ENCODE data around the gene TMEM182. TPM values are rescaled to one million over a fixed set of nuclear protein-coding genes. Genes with fewer than 3 reads are reported as not detected.

The TMEM182 gene
- total and polyA plus RNA-seq, 2 donors (not counting 1 experiment from before 2014, with no cell fraction given): 2.8 to 2.9 TPM

GRCh38 chr2:102788885-102789260 is 27.0 kb downstream of the TMEM182 start:
- H3K9ac ChIP-seq (ENCODE audit: insufficient read depth, low read length): no peak overlapping the region
- no peak overlapping the region for H3K4me3 ChIP-seq (replicated peaks in 1 of 4; ENCODE audit: control extremely low read depth in 1 of 4, insufficient read depth in 1 of 4, low read depth in 3 of 4, low read length in 4 of 4)
- no peak overlapping the region for H2AFZ ChIP-seq (ENCODE audit: low read length)
- H3K4me2 ChIP-seq (ENCODE audit: extremely low read depth, insufficient read depth, low read length): no peak overlapping the region
- H3K27ac ChIP-seq (ENCODE audit: insufficient read depth, low read length): no peak overlapping the region
- H3K27me3 ChIP-seq (ENCODE audit: control insufficient read depth, insufficient read depth, low read length): no peaks in the 10 kb centered on the region
- no peak for DNase-seq (ENCODE audit: low read depth in 2 of 2)
- no peaks in the 10 kb centered on the region for H3K9me3 ChIP-seq (ENCODE audit: control insufficient read depth, insufficient read depth, low read depth, low read length)
- TF ChIP-seq, protein P1, sequence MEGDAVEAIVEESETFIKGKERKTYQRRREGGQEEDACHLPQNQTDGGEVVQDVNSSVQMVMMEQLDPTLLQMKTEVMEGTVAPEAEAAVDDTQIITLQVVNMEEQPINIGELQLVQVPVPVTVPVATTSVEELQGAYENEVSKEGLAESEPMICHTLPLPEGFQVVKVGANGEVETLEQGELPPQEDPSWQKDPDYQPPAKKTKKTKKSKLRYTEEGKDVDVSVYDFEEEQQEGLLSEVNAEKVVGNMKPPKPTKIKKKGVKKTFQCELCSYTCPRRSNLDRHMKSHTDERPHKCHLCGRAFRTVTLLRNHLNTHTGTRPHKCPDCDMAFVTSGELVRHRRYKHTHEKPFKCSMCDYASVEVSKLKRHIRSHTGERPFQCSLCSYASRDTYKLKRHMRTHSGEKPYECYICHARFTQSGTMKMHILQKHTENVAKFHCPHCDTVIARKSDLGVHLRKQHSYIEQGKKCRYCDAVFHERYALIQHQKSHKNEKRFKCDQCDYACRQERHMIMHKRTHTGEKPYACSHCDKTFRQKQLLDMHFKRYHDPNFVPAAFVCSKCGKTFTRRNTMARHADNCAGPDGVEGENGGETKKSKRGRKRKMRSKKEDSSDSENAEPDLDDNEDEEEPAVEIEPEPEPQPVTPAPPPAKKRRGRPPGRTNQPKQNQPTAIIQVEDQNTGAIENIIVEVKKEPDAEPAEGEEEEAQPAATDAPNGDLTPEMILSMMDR (conservative IDR thresholded peaks at IDR 0.05 in 1 of 2, IDR thresholded peaks at IDR 0.05 in 1 of 2; ENCODE audit: low read depth in 1 of 2, low read length in 2 of 2): no peak
- no peak for TF ChIP-seq EZH2 (IDR thresholded peaks at IDR 0.05; ENCODE audit: low read length, missing control alignments)
- no peaks in the 10 kb centered on the region for H3K4me1 ChIP-seq (ENCODE audit: control insufficient read depth, extremely low read depth, insufficient read depth, low read length)
- no peaks in the 10 kb centered on the region for H3K36me3 ChIP-seq (ENCODE audit: control insufficient read depth, insufficient read depth, low read length)
- no peaks in the 10 kb centered on the region for H3K79me2 ChIP-seq (ENCODE audit: control insufficient read depth, insufficient read depth, low read length)
- no peaks in the 10 kb centered on the region for H4K20me1 ChIP-seq (ENCODE audit: control insufficient read depth, extremely low read depth, insufficient read depth, low read length)

DNA sequence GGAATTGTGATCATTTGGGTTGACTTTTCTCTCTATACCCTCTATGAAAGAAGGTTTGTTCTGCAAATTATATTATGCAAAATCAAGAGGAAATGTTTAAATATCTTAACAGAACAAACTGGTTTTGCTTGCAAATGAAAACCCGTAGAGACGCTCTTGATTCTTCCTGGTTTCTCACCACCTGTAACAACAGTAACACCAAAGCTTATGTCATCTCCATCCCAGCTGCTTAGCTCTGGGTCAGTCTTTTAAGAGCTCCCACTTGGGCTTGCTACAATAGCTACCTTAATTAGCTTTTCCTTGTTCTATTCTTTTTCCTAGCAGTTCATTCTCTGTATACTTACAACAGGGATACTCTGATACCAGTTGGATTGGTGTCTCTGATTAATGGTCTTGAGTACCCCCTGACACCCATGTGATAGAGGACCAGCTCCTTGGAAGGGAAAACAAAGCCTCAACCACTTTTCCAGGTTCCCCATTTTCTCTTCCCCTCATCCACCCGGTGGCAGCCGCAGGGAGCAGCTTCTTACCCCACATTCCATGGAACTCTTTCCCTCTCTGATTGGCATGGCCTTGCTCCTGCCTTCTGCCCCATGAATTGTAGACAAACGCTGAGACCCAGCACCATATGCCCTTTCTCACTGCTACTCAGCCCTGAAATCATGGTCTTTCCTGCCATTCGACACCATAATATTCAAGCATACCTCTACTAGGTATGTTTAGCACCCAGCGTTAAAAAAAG is 27.7 kb downstream of the TMEM182 start:
- no peaks in the 10 kb centered on the region for H4K20me1 ChIP-seq (ENCODE audit: control insufficient read depth, extremely low read depth, insufficient read depth, low read length)
- no peak overlapping the region for H3K4me3 ChIP-seq (replicated peaks in 1 of 4; ENCODE audit: control extremely low read depth in 1 of 4, insufficient read depth in 1 of 4, low read depth in 3 of 4, low read length in 4 of 4)
- no peaks in the 10 kb centered on the region for H3K79me2 ChIP-seq (ENCODE audit: control insufficient read depth, insufficient read depth, low read length)
- H3K9ac ChIP-seq (ENCODE audit: insufficient read depth, low read length): no peak overlapping the region
- no peak overlapping the region for H3K4me2 ChIP-seq (ENCODE audit: extremely low read depth, insufficient read depth, low read length)
- H3K27me3 ChIP-seq (ENCODE audit: control insufficient read depth, insufficient read depth, low read length): no peaks in the 10 kb centered on the region
- no peaks in the 10 kb centered on the region for H3K9me3 ChIP-seq (ENCODE audit: control insufficient read depth, insufficient read depth, low read depth, low read length)
- H2AFZ ChIP-seq (ENCODE audit: low read length): no peak overlapping the region
- TF ChIP-seq, protein P1 (conservative IDR thresholded peaks at IDR 0.05 in 1 of 2, IDR thresholded peaks at IDR 0.05 in 1 of 2; ENCODE audit: low read depth in 1 of 2, low read length in 2 of 2): no peak
- no peak for TF ChIP-seq EZH2 (IDR thresholded peaks at IDR 0.05; ENCODE audit: low read length, missing control alignments)
- no peak for DNase-seq (ENCODE audit: low read depth in 2 of 2)
- H3K4me1 ChIP-seq (ENCODE audit: control insufficient read depth, extremely low read depth, insufficient read depth, low read length): no peaks in the 10 kb centered on the region
- no peaks in the 10 kb centered on the region for H3K36me3 ChIP-seq (ENCODE audit: control insufficient read depth, insufficient read depth, low read length)
- no peak overlapping the region for H3K27ac ChIP-seq (ENCODE audit: insufficient read depth, low read length)

DNA sequence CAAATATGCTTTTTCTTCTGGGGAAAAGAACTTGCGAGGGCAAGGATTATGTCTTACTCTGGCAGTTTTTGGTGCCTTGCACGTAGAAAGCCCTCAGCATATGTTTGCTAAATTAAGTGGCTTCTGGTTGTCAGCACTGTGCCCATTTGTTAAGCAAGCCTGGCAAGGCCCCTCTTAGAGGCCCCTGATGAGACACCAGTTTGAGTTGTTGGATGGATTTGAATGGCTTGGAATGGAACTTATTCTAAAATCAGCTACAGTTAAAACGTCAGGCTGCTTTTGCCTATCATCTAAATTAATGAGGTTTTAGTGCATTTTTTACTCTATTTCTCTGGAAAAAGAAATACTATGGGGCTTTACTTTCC is 28.2 kb downstream of the TMEM182 start:
- H3K79me2 ChIP-seq (ENCODE audit: control insufficient read depth, insufficient read depth, low read length): no peaks in the 10 kb centered on the region
- H3K4me3 ChIP-seq (replicated peaks in 1 of 4; ENCODE audit: control extremely low read depth in 1 of 4, insufficient read depth in 1 of 4, low read depth in 3 of 4, low read length in 4 of 4): no peak overlapping the region
- H3K4me1 ChIP-seq (ENCODE audit: control insufficient read depth, extremely low read depth, insufficient read depth, low read length): no peaks in the 10 kb centered on the region
- TF ChIP-seq, protein P1 (conservative IDR thresholded peaks at IDR 0.05 in 1 of 2, IDR thresholded peaks at IDR 0.05 in 1 of 2; ENCODE audit: low read depth in 1 of 2, low read length in 2 of 2): no peak
- TF ChIP-seq EZH2 (IDR thresholded peaks at IDR 0.05; ENCODE audit: low read length, missing control alignments): no peak
- H3K36me3 ChIP-seq (ENCODE audit: control insufficient read depth, insufficient read depth, low read length): no peaks in the 10 kb centered on the region
- H2AFZ ChIP-seq (ENCODE audit: low read length): no peak overlapping the region
- DNase-seq (ENCODE audit: low read depth in 2 of 2): no peak
- no peak overlapping the region for H3K27ac ChIP-seq (ENCODE audit: insufficient read depth, low read length)
- no peaks in the 10 kb centered on the region for H3K9me3 ChIP-seq (ENCODE audit: control insufficient read depth, insufficient read depth, low read depth, low read length)
- H3K4me2 ChIP-seq (ENCODE audit: extremely low read depth, insufficient read depth, low read length): no peak overlapping the region
- H3K9ac ChIP-seq (ENCODE audit: insufficient read depth, low read length): no peak overlapping the region
- H3K27me3 ChIP-seq (ENCODE audit: control insufficient read depth, insufficient read depth, low read length): no peaks in the 10 kb centered on the region
- no peaks in the 10 kb centered on the region for H4K20me1 ChIP-seq (ENCODE audit: control insufficient read depth, extremely low read depth, insufficient read depth, low read length)
